GM15510 (cell line): Measurements from ENCODE around the gene S100A4.

Source experiments
- POLR2A ChIP-seq: IDR thresholded peaks from 3 replicates; pipeline ENCODE4 v1.6.1; 2011; ENCODE audit warnings: borderline replicate concordance; ENCODE audit not compliant: insufficient read length; ENCODE audit errors: extremely low read depth

Gene S100A4

GRCh38 chr1:153540394-153541361, 4.9 kb downstream of the S100A4 start, which contains the start of gene S100A5:
TSS of gene S100A5 (minus strand) at chr1:153540934. CDS start at chr1:153540191, 743 bp downstream.
- no peak for TF ChIP-seq POLR2A

- TF ChIP-seq POLR2A, result no peak
Measured at GRCh38 chr1:153539395-153540093, 6.1 kb downstream of the S100A4 start.

DNA sequence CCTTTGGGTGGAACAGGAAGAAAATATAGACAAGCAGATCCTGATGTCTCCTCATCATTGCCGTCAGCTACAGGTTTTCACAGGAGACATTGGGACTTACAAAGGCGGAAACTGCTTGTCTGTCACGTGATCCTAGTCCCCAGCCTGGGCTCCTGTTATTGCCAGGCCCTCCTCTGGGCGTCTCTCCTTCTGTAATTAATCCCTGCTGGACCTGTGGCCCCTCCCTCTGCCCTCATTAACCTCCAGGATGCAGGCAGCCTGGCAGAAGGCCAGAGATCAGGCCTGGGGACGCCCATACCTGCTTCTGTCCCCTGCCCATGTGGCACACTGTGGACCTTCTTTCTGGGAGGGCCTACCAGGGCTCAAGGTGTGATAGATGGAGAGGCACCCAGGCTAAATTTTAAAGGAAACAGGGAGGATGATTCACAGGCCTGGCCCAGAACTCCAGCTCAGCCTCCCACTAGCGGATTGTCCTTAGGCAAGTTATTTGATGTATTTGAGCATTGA, 7.2 kb downstream of the S100A4 start:
- TF ChIP-seq POLR2A, result no peak

- TF ChIP-seq POLR2A, result no peak
Measured at GRCh38 chr1:153537376-153537730, 8.3 kb downstream of the S100A4 start.

DNA sequence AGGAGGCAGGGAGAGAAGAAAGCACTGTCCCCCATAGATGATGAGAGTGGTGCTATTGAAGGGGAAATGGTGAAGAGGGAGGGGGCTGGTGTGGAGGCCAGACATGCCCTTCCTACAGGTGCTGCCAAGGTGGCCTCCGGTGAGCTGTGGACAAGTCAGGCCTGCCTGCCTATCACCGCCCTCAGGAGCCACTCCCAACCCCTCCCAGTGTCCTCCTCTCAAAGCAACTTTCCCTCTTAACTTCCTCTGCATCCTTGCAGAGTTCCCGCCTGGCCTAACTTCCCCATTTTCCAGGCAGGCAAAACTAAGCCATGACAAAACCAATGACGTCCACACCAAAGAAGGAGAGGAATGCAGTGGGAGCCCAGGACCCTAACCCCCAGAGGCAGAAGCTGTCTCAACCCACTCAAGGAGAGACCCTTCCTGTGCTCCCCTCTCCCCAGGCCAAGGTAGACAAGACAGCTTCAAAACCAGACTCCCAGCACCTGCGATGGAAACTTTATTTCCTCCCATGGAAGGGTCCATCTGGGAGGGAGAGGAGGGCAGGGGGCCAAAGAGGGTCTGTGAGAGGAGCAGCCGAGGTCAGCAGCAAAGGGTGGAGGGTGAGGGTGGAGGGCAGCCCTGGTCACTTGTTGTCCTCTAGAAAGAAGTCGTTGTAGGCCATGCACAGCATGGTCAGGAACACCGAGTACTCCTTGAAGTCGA, 8.8 kb downstream of the S100A4 start:
- TF ChIP-seq POLR2A, result no peak

DNA sequence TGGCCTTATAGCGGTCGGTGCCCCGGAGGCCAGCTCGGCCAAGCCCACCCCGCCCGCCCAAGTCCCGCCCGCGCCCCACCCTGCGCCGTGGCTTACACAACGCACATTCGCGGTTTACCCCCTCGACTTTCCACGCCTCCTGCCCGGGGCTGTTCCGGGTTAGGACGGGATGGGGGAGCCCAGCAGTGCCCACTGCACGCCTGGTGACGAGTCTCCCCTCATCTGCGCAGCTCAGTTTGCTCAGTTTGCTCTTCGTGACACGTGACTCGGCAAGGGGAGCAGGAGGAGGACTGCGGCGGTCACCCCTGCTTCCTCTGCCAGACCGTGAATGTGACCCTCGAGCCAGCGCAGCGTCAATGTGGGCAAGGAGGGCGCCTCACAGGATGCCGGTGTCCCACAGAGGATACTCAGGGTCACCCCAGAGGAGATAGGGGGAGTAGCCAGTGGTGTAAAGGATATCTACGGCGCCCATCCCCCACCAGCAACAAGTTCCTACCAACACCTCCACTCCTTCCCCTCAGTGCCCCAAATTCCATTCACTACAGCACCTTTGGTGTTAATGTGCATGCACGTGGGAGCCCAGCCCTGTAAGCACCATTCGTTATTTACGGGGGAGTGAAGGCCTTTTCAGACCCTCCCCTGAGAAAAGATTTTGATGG, 9.5 kb downstream of the S100A4 start:
- peak; percentile 55 for TF ChIP-seq POLR2A

- TF ChIP-seq POLR2A, result peak; percentile 23
Measured at GRCh38 chr1:153535242-153536011, 10.2 kb downstream of the S100A4 start, which contains the start of gene S100A6. TSS of gene S100A6 (minus strand) at chr1:153535991. CDS start at chr1:153535339, 652 bp downstream.

DNA sequence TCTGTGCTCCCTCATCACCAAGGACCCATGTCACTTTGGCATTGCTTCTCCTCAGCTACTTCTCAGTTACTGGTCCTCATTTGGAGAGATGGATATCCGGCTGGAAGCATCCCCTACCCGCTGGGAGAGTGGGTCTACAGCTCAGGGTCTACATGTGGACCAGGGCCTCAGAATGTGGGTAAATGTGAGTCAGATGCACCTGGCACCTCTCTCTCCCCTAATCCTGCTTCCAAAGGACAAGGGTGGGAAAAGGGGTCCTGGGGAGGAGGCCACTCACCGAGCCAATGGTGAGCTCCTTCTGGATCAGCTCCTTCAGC, 10.7 kb downstream of the S100A4 start:
- no peak for TF ChIP-seq POLR2A

- TF ChIP-seq POLR2A, result no peak
Measured at GRCh38 chr1:153534226-153534924, 11.2 kb downstream of the S100A4 start.

GRCh38 chr1:153533689-153534201, 11.9 kb downstream of the S100A4 start:
- TF ChIP-seq POLR2A, result no peak

DNA sequence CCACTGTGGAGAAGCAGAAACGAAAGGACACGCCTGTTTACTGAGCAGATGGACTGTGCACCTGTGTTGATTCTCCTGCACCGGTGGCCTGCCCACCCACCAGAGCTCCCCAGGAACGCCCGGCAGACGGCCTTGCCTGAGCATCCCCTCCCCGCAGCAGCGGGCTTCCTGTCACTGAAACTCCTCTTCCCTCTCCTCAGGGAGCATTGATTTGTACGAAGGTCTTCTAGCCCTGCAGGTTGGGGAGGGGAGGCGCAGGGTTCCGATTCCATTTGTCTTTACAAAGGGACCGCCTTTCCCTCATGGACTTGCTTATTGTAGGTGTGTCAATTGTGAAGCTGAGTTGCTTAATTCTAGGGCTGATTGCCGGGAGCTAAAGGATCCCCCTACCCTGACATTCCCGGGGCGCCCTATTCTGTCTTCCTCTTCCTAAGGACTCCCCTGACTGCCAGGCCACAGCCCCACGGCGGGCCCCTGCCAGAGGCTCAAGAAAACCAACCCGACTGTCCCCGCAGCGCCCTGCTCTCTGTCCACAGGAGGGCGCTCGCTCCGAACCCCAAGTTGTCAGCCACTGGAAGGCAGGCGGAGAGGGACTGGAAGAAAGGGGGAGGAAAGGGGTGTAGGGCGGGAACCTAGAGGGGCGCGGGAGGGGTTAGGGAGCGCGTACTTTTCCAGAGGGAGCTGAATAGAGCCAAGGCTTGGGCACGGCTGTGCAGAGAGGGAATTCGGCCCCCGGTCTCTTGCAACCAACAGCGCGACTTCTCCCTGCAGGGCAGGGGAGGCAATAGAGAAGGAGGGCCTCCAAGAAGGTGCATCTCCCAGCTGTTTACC, 12.6 kb downstream of the S100A4 start:
- TF ChIP-seq POLR2A, result no peak

- no peak for TF ChIP-seq POLR2A
Measured at GRCh38 chr1:153532181-153532580, 13.4 kb downstream of the S100A4 start.
